Spleen (tissue), 11 donors: ENCODE measurements around the gene SLC1A2. TPM values are rescaled to one million over a fixed set of nuclear protein-coding genes. Genes with fewer than 3 reads are reported as not detected.

Experiments
- DNase-seq: peaks from one replicate; pipeline ENCODE4 v3.0.0-alpha.2; 2020
- H3K27ac ChIP-seq, 8 donors: fragments of 200-600 bp; sonication (generic) in 7 of 8; 1 replicate in 4 of 8; 2 replicates in 4 of 8; pipeline versions ENCODE4 v1.5.0 to v1.8.0; 2016 to 2021; ENCODE audit warnings: inconsistent platforms in 4 of 8, mild to moderate bottlenecking in 4 of 8, moderate library complexity in 1 of 8
- H3K27me3 ChIP-seq, 7 donors: fragments of 200-600 bp; sonication (generic) in 6 of 7; replicated peaks in 1 of 7; 1 replicate in 4 of 7; 2 replicates in 3 of 7; pipeline versions ENCODE4 v1.5.0 to v1.8.0; 2016 to 2021; ENCODE audit warnings: inconsistent platforms in 3 of 7, mild to moderate bottlenecking in 1 of 7
- H3K36me3 ChIP-seq, 6 donors: fragments of 200-600 bp; sonication (generic) in 5 of 6; 1 replicate in 4 of 6; 2 replicates in 2 of 6; pipeline versions ENCODE4 v1.5.0 to v1.8.0; 2016 to 2021; ENCODE audit warnings: inconsistent platforms in 2 of 6
- H3K4me1 ChIP-seq, 6 donors: fragments of 200-600 bp; sonication (generic) in 5 of 6; 1 replicate in 3 of 6; 2 replicates in 3 of 6; pipeline versions ENCODE4 v1.5.0 to v1.8.0; 2016 to 2021; ENCODE audit warnings: inconsistent platforms in 3 of 6
- H3K4me3 ChIP-seq, 8 donors: fragments of 200-600 bp; sonication (generic) in 7 of 8; 1 replicate in 4 of 8; 2 replicates in 4 of 8; pipeline versions ENCODE4 v1.5.0 to v1.8.0; 2016 to 2021; ENCODE audit warnings: inconsistent platforms in 4 of 8, mild to moderate bottlenecking in 4 of 8, moderate library complexity in 2 of 8
- H3K9me3 ChIP-seq, 8 donors: fragments of 200-600 bp; sonication (generic) in 7 of 8; 1 replicate in 4 of 8; 2 replicates in 4 of 8; pipeline versions ENCODE4 v1.5.0 to v1.8.0; 2016 to 2021; ENCODE audit warnings: inconsistent platforms in 4 of 8
- CTCF ChIP-seq, 11 experiments: fragments of 200-600 bp in 7 of 11; fragments of 450-650 bp in 4 of 11; sonication (generic) in 4 of 11; IDR thresholded peaks in 8 of 11; conservative IDR thresholded peaks in 3 of 11; 1 replicate in 7 of 11; 2 replicates in 4 of 11; pipeline versions ENCODE4 v1.4.0 to v1.8.0; 2016 to 2021; ENCODE audit warnings: antibody characterized with exemption in 11 of 11, inconsistent platforms in 4 of 11, mild to moderate bottlenecking in 1 of 11
- POLR2A ChIP-seq, 3 donors: fragments of 450-650 bp; IDR thresholded peaks; one replicate each; pipeline ENCODE4 v1.5.1; 2017; ENCODE audit warnings: antibody characterized with exemption in 3 of 3, mild to moderate bottlenecking in 1 of 3
- POLR2AphosphoS5 ChIP-seq, 3 donors: sonication (generic); formaldehyde crosslinking; IDR thresholded peaks; one replicate each; pipeline ENCODE4 v1.5.1; 2017; ENCODE audit warnings: antibody characterized with exemption in 3 of 3
- WGBS, 5 donors: extraction: QIAGEN DNeasy Blood & Tissue Kit in 3 of 5; methylation state at CpG; one replicate each; pipeline versions ENCODE4 v1.1.5 to v1.1.7; 2013 to 2018; 5-methylcytosine and 5-hydroxymethylcytosine counted together
- intact Hi-C: fragments of 100-400 bp; cut with DNase I; formaldehyde crosslinking; loops from one replicate; pipeline ENCODE4 v1.15.0; 2023; ENCODE audit warnings: low total_unique reads
- polyA plus RNA-seq, 3 donors: library from polyadenylated mRNA; stranded (reverse); fragments of 200-250 nt; gene quantifications; one replicate each; pipeline ENCODE4 v1.2.1, GENCODE V29; 2013
- total RNA-seq, 7 donors: library from RNA; depleted of rRNA in 3 of 7; stranded (reverse); fragments of >200 nt in 3 of 7; fragmentation: NEBNext Ultra II Directional in 4 of 7; extraction: Animal tissue kit (Norgen Biotek cat#: 25700) in 4 of 7; gene quantifications; one replicate each; pipeline versions ENCODE4 v1.1.0 to v1.2.1, GENCODE V29; 2016 to 2021
- donor health status: healthy with polysubstance abuse.
- donor health status: DM: no; HTN: no; CAD: no; lungs with moderate emphysema.
- donor health status: DM: no; HTN: no; CAD: no.
- donor health status: Bipolar disorder and iron deficiency.
- donor health status: healthy.
- donor health status: DM: no; HTN: no; CAD: no.
- donor health status: DM: yes; HTN: yes; CAD: no.

The SLC1A2 gene
- total and polyA plus RNA-seq, 10 donors: 0.26 to 3.8 (median 0.93) TPM

GRCh38 chr11:35321111-35321510 is 98.2 kb downstream of the SLC1A2 start:
- TF ChIP-seq CTCF (IDR thresholded peaks at IDR 0.05 in 8 of 11, conservative IDR thresholded peaks at IDR 0.05 in 3 of 11): no peak
- TF ChIP-seq POLR2AphosphoS5 (IDR thresholded peaks at IDR 0.05): no peak
- no peak for TF ChIP-seq POLR2A (IDR thresholded peaks at IDR 0.05)
- WGBS, 5 donors: 54 to 89% (median 87%) methylated on average over 2 of the region's 2 CpGs
- Histone ChIP-seq H3K27ac (no peak overlapping the region), H3K27me3 (no peaks in the 10 kb centered on the region), H3K4me3 (no peak overlapping the region), H3K9me3 (no peaks in the 10 kb centered on the region), H3K4me1 (peaks cover 0 to 15% (median 0%) of the 10 kb centered on the region in 6 donors), H3K36me3 (no peaks in the 10 kb centered on the region)
- no peak for DNase-seq
- intact Hi-C loops: no loop called here

- Histone ChIP-seq H3K27ac (peak overlapping the region in 2 of 8 donors; percentile 9 to 16), H3K36me3 (no peaks in the 10 kb centered on the region), H3K27me3 (no peaks in the 10 kb centered on the region), H3K4me1 (peaks cover 0 to 17% (median 0%) of the 10 kb centered on the region in 6 donors), H3K4me3 (no peak overlapping the region), H3K9me3 (no peaks in the 10 kb centered on the region)
- no peak for DNase-seq
- TF ChIP-seq CTCF (IDR thresholded peaks at IDR 0.05 in 8 of 11, conservative IDR thresholded peaks at IDR 0.05 in 3 of 11) (no peak), POLR2AphosphoS5 (IDR thresholded peaks at IDR 0.05) (no peak), POLR2A (IDR thresholded peaks at IDR 0.05) (no peak)
- intact Hi-C loops: no loop called here
- 43 to 49% (median 47%) methylated on average over 5 of the region's 5 CpGs for WGBS, 5 donors
These were observed 100.1 kb downstream of the SLC1A2 start for GRCh38 chr11:35318977-35319925.

- Histone ChIP-seq H3K4me3 (no peak overlapping the region), H3K9me3 (no peaks in the 10 kb centered on the region), H3K27me3 (no peaks in the 10 kb centered on the region), H3K27ac (no peak overlapping the region), H3K4me1 (peaks cover 0 to 26% (median 7%) of the 10 kb centered on the region in 6 donors), H3K36me3 (no peaks in the 10 kb centered on the region)
- intact Hi-C loops: no loop called here
- no peak for DNase-seq
- WGBS, 5 donors: 77 to 92% (median 83%) methylated on average over 1 of the region's 1 CpG
- TF ChIP-seq POLR2AphosphoS5 (IDR thresholded peaks at IDR 0.05) (no peak), POLR2A (IDR thresholded peaks at IDR 0.05) (no peak)
These were observed 101.0 kb downstream of the SLC1A2 start for GRCh38 chr11:35318309-35318708.

- H3K36me3 ChIP-seq: no peaks in the 10 kb centered on the region
- intact Hi-C loops: no loop called here
- no peaks in the 10 kb centered on the region for H3K9me3 ChIP-seq
- 71 to 92% (median 81%) methylated on average over 6 to 7 of the region's 7 CpGs for WGBS, 5 donors
- DNase-seq: peak; percentile 67
- TF ChIP-seq CTCF (IDR thresholded peaks at IDR 0.05 in 8 of 11, conservative IDR thresholded peaks at IDR 0.05 in 3 of 11) (no peak), POLR2AphosphoS5 (IDR thresholded peaks at IDR 0.05) (no peak), POLR2A (IDR thresholded peaks at IDR 0.05) (no peak)
- peaks cover 0 to 37% (median 17%) of the 10 kb centered on the region in 6 donors for H3K4me1 ChIP-seq
- no peak overlapping the region for H3K27ac ChIP-seq
- no peaks in the 10 kb centered on the region for H3K27me3 ChIP-seq
- H3K4me3 ChIP-seq: no peak overlapping the region
These were observed 102.1 kb downstream of the SLC1A2 start for GRCh38 chr11:35317253-35317652.
